H1 (cell line): ENCODE data around the gene RTL5. TPM values are rescaled to one million over a fixed set of nuclear protein-coding genes. Genes with fewer than 3 reads are reported as not detected.

Experiments used
- CTBP2 ChIP-seq: IDR thresholded peaks from 2 replicates; pipeline ENCODE4 v1.7.0; 2011; ENCODE audit warnings: borderline replicate concordance, mild to moderate bottlenecking, moderate library complexity, mixed read lengths, low read length; ENCODE audit not compliant: insufficient read depth, insufficient read length
- HDAC2 ChIP-seq, 2 experiments: fragments of 300-600 bp in 1 of 2; sonication (generic) in 1 of 2; IDR thresholded peaks; 2 replicates each; pipeline ENCODE4 v1.6.1; 2011 to 2012; ENCODE audit warnings: low read depth in 2 of 2, low read length in 2 of 2, mild to moderate bottlenecking in 2 of 2, moderate library complexity in 2 of 2, borderline replicate concordance in 1 of 2, inconsistent platforms in 1 of 2
- JUN ChIP-seq: IDR thresholded peaks from 2 replicates; pipeline ENCODE4 v1.6.1; 2011; ENCODE audit warnings: low read depth, mild to moderate bottlenecking, improper control_type of control experiment, low read length
- RXRA ChIP-seq: IDR thresholded peaks from 2 replicates; pipeline ENCODE4 v1.6.1; 2011; ENCODE audit warnings: low read depth, mild to moderate bottlenecking, low read length, moderate library complexity; ENCODE audit not compliant: insufficient read depth
- polyA plus RNA-seq, 7 experiments: library from polyadenylated mRNA; depleted of rRNA in 3 of 7; stranded (reverse) in 5 of 7; unstranded in 2 of 7; fragments of >200 nt in 5 of 7; fragments of 200-250 nt in 2 of 7; gene quantifications; 1 replicate in 5 of 7; 2 replicates in 1 of 7; 4 replicates in 1 of 7; pipeline versions ENCODE4 v1.2.1 to v1.2.3, GENCODE V29; 2011 to 2013; ENCODE audit warnings: missing spikeins in 2 of 7, mixed read lengths in 2 of 7
- total RNA-seq: library from RNA; stranded (reverse); fragmentation: NEBNext Ultra II Directional; extraction: Animal tissue kit (Norgen Biotek cat#: 25700); gene quantifications from 2 replicates; pipeline ENCODE4 v1.2.1, GENCODE V29; 2021
- TF ChIP-seq, protein P1 (sequence below): IDR thresholded peaks from 2 replicates; pipeline ENCODE4 v1.6.1; 2011; ENCODE audit warnings: low read length, improper control_type of control experiment

Gene RTL5
- total and polyA plus RNA-seq, 2 of the 8 experiments (the other 6 are each of a cell fraction or from before 2014, with no cell fraction given): 0.57 to 1.9 TPM

DNA sequence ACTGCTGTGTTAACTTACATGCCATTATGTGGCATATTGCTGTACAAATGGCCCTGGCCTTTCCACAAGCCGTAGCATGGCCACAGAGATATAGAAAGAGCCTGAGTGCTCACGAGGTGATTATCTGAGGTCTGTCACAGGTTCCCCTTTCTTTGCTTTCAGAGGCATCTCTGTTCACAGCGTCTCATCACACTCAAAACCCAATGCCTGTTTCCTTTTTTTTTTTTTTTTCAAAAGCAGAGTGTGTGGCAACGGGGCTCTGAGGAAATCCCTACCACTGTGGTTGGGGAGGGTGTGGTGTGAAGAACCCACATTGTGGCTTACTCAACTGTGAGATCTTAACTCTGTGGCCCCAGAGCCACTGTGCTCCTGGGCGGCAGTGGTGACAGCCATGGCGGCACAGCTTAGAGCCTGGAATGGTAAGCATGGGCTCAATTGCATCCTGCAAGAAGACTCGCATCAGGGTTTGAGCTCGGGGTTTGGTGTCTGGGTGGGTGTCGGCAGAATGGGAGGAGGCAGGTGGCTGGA, 30.8 kb downstream of the RTL5 start (continued):
- TF ChIP-seq, protein P1, sequence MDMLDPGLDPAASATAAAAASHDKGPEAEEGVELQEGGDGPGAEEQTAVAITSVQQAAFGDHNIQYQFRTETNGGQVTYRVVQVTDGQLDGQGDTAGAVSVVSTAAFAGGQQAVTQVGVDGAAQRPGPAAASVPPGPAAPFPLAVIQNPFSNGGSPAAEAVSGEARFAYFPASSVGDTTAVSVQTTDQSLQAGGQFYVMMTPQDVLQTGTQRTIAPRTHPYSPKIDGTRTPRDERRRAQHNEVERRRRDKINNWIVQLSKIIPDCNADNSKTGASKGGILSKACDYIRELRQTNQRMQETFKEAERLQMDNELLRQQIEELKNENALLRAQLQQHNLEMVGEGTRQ: no peak
- TF ChIP-seq RXRA: no peak
- TF ChIP-seq CTBP2: no peak
- TF ChIP-seq HDAC2 (IDR thresholded peaks at IDR 0.05; ENCODE audit: borderline replicate concordance in 1 of 2, low read depth in 2 of 2, low read length in 2 of 2): no peak
- no peak for TF ChIP-seq JUN
